HG03135 (cell line): ENCODE data around the gene ENPP7.

Experiments
- ATAC-seq: cut with Tn5 transposase; IDR thresholded peaks from one replicate; pipeline ENCODE4 v1.9.1; 2021; ENCODE audit warnings: mild to moderate bottlenecking, moderate library complexity; ENCODE audit not compliant: unreplicated experiment

ENPP7 gene

GRCh38 chr17:79776376-79777119, 45.8 kb downstream of the ENPP7 start:
- ATAC-seq, result no peak

GRCh38 chr17:79777120-79777893, 46.6 kb downstream of the ENPP7 start:
- ATAC-seq, result peak; percentile 21

GRCh38 chr17:79777894-79778503, 47.3 kb downstream of the ENPP7 start, which contains the start of gene CBX2:
TSS of gene CBX2 (plus strand) at chr17:79778148. CDS start at chr17:79778236, 88 bp downstream.
- ATAC-seq, result peak; percentile 63

GRCh38 chr17:79778504-79779083, 47.9 kb downstream of the ENPP7 start:
- ATAC-seq, result no peak

GRCh38 chr17:79779084-79779529, 48.4 kb downstream of the ENPP7 start:
- no peak for ATAC-seq

- no peak for ATAC-seq
Observed at GRCh38 chr17:79779661-79780365, 49.1 kb downstream of the ENPP7 start.

GRCh38 chr17:79781012-79781650, 50.4 kb downstream of the ENPP7 start:
- no peak for ATAC-seq

- ATAC-seq, result no peak
Observed at GRCh38 chr17:79781736-79782575, 51.2 kb downstream of the ENPP7 start.

GRCh38 chr17:79783891-79784290, 53.1 kb downstream of the ENPP7 start:
- no peak for ATAC-seq

- no peak for ATAC-seq
Observed at GRCh38 chr17:79784353-79785016, 53.7 kb downstream of the ENPP7 start.

- no peak for ATAC-seq
Observed at GRCh38 chr17:79785017-79785899, 54.5 kb downstream of the ENPP7 start.

- no peak for ATAC-seq
Observed at GRCh38 chr17:79785900-79786810, 55.4 kb downstream of the ENPP7 start.

GRCh38 chr17:79786930-79787643, 56.3 kb downstream of the ENPP7 start:
- no peak for ATAC-seq

- no peak for ATAC-seq
Observed at GRCh38 chr17:79788455-79788854, 57.7 kb downstream of the ENPP7 start.

GRCh38 chr17:79788989-79789942, 58.5 kb downstream of the ENPP7 start:
- ATAC-seq, result no peak
